Smooth muscle cell (in vitro differentiated cells): Measurements from ENCODE around the gene PXDN. TPM values are rescaled to one million over a fixed set of nuclear protein-coding genes. Genes with fewer than 3 reads are reported as not detected.
"Not testable (repeated sequence)": the region's sequence is repeated elsewhere in the genome, so short reads cannot be mapped to it uniquely, and the experiment has no call there.

Source experiments
- DNase-seq: peaks from one replicate; lab custom pipeline; 2025; ENCODE audit not compliant: unreplicated experiment; lab: John Stamatoyannopoulos, UW
- H2AFZ ChIP-seq: fragments of 200-600 bp; sonication (generic); 2 replicates; pipeline ENCODE4 v1.6.0; 2016; ENCODE audit warnings: antibody characterized with exemption, low read depth, mild to moderate bottlenecking
- H3F3A ChIP-seq: fragments of 200-600 bp; sonication (generic); 2 replicates; pipeline ENCODE4 v1.6.0; 2017; ENCODE audit warnings: antibody characterized with exemption, low read depth
- H3K27ac ChIP-seq: fragments of 200-600 bp; sonication (generic); 2 replicates; pipeline ENCODE4 v1.5.1; 2016; ENCODE audit warnings: low read depth, mild to moderate bottlenecking
- H3K27me3 ChIP-seq: fragments of 200-600 bp; sonication (generic); 2 replicates; pipeline ENCODE4 v1.6.1; 2016; ENCODE audit warnings: low read depth, mild to moderate bottlenecking
- H3K36me3 ChIP-seq: fragments of 200-600 bp; sonication (generic); 2 replicates; pipeline ENCODE4 v1.5.1; 2016; ENCODE audit warnings: low read depth
- H3K4me1 ChIP-seq: fragments of 200-600 bp; sonication (generic); 2 replicates; pipeline ENCODE4 v1.5.1; 2016; ENCODE audit warnings: low read depth
- H3K4me2 ChIP-seq: fragments of 200-600 bp; sonication (generic); 2 replicates; pipeline ENCODE4 v1.6.0; 2016; ENCODE audit warnings: mild to moderate bottlenecking
- H3K4me3 ChIP-seq: fragments of 200-600 bp; sonication (generic); 2 replicates; pipeline ENCODE4 v1.5.1; 2016; ENCODE audit warnings: mild to moderate bottlenecking
- H3K79me2 ChIP-seq: fragments of 200-600 bp; sonication (generic); 2 replicates; pipeline ENCODE4 v1.6.0; 2016; ENCODE audit warnings: low read depth, mild to moderate bottlenecking
- H3K9ac ChIP-seq: fragments of 200-600 bp; sonication (generic); 2 replicates; pipeline ENCODE4 v1.6.0; 2016; ENCODE audit warnings: low read depth
- H3K9me3 ChIP-seq: fragments of 200-600 bp; sonication (generic); replicated peaks from 2 replicates; pipeline ENCODE4 v1.5.1; 2016; ENCODE audit warnings: low read depth
- H4K20me1 ChIP-seq: fragments of 200-600 bp; sonication (generic); 2 replicates; pipeline ENCODE4 v1.6.0; 2016; ENCODE audit warnings: low read depth
- CTCF ChIP-seq: fragments of 200-600 bp; sonication (generic); IDR thresholded peaks from 2 replicates; pipeline ENCODE4 v1.5.1; 2017; ENCODE audit warnings: borderline replicate concordance, mild to moderate bottlenecking, antibody characterized with exemption; ENCODE audit not compliant: insufficient read depth, poor library complexity, severe bottlenecking
- WGBS: methylation state at CpG from one replicate; pipeline ENCODE4 v1.1.7; 2016; ENCODE audit warnings: low lambda C conversion rate; 5-methylcytosine and 5-hydroxymethylcytosine counted together
- polyA plus RNA-seq: library from polyadenylated mRNA; unstranded; fragments of >200 nt; fragmentation: Nextera tagmentation; extraction: Ambion mirVana; gene quantifications from 2 replicates; pipeline ENCODE4 v1.2.1, GENCODE V29; 2016
- total RNA-seq: library from RNA; depleted of rRNA; stranded (reverse); fragments of >200 nt; gene quantifications from 2 replicates; pipeline ENCODE4 v1.2.3, GENCODE V29; 2014

Gene PXDN
- total and polyA plus RNA-seq, 2 experiments from 2014 or later, result 328 to 333 TPM

DNA sequence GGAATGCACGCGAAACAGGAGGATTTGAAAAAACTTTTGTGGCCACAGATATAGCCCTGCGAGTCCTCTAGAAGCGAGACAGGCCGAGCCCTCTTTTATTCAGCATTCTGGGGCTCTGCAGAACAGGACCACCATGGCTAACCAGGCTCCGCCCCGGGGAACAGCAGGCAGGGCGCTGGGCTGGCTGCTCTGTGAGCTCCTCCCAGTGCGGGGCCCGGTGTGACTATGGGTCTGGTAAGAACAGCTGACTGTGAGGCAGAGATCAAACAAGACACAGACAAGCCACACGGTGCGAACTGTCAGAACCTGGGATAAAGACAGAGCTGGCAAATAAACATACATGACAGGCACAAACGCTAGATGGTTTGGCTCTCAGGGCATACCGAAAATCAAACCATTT, 15.5 kb downstream of the PXDN start:
- no peak overlapping the region for H3K9ac ChIP-seq
- H2AFZ ChIP-seq, result no peak overlapping the region
- H3F3A ChIP-seq, result peaks cover 33% of the 10 kb centered on the region
- peak overlapping the region; percentile 72 for H3K4me2 ChIP-seq
- TF ChIP-seq CTCF, result no peak
- DNase-seq, result no peak
- H3K27me3 ChIP-seq, result no peaks in the 10 kb centered on the region
- 42% methylated on average over 14 of the region's 14 CpGs for WGBS
- peaks cover 78% of the 10 kb centered on the region for H4K20me1 ChIP-seq
- H3K9me3 ChIP-seq, result no peaks in the 10 kb centered on the region
- H3K36me3 ChIP-seq, result no peaks in the 10 kb centered on the region
- H3K27ac ChIP-seq, result peak overlapping the region; percentile 97
- peaks cover 45% of the 10 kb centered on the region for H3K4me1 ChIP-seq
- H3K79me2 ChIP-seq, result peaks cover 76% of the 10 kb centered on the region
- no peak overlapping the region for H3K4me3 ChIP-seq

DNA sequence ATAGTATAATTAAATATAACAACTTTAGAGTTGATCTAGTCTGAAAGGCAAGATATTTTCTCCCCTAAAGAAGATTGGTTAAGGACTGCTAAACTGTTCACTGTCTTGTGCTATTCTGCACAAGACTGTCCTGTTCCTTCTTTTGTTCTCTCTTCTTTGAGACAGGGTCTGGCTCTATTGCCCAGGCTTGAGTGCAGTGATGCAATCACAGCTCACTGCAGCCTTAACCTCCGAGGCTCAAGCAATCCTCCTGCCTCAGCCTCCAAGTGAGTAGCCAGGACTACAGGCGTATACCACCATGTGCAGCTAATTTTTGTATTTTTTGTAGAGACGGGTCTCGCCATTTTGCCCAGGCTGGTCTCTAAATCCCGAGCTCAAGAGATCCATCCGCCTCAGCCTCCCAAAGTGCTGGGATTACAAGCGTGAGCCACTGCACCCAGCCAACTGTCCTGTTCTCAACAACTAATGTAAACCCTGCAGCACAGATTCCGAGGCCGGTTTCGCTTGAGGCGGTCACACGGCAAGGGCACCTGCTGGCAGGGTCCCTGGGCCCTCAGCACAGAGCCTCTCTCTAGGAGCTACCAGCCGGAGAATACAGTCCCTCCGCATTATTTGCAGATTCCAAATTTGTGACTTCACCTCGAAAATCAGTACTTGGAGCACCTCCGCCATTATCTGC, 16.4 kb downstream of the PXDN start:
- peaks cover 33% of the 10 kb centered on the region for H3F3A ChIP-seq
- H3K4me3 ChIP-seq, result no peak overlapping the region
- H3K9ac ChIP-seq, result no peak overlapping the region
- peaks cover 86% of the 10 kb centered on the region for H4K20me1 ChIP-seq
- H3K27me3 ChIP-seq, result no peaks in the 10 kb centered on the region
- DNase-seq, result no peak
- no peaks in the 10 kb centered on the region for H3K36me3 ChIP-seq
- peaks cover 45% of the 10 kb centered on the region for H3K4me1 ChIP-seq
- TF ChIP-seq CTCF, result no peak
- peak overlapping the region; percentile 97 for H3K27ac ChIP-seq
- H3K4me2 ChIP-seq, result peak overlapping the region; percentile 72
- WGBS, result 96% methylated on average over 16 of the region's 16 CpGs
- H2AFZ ChIP-seq, result no peak overlapping the region
- peaks cover 76% of the 10 kb centered on the region for H3K79me2 ChIP-seq
- no peaks in the 10 kb centered on the region for H3K9me3 ChIP-seq

- Histone ChIP-seq H4K20me1 (peaks cover 88% of the 10 kb centered on the region), H3K27ac (no peak overlapping the region), H3K4me3 (no peak overlapping the region), H3K4me1 (peaks cover 40% of the 10 kb centered on the region), H3F3A (peaks cover 32% of the 10 kb centered on the region), H3K4me2 (no peak overlapping the region), H3K9ac (no peak overlapping the region), H3K9me3 (no peaks in the 10 kb centered on the region), H3K36me3 (no peaks in the 10 kb centered on the region), H3K79me2 (peaks cover 76% of the 10 kb centered on the region), H3K27me3 (no peaks in the 10 kb centered on the region), H2AFZ (no peak overlapping the region)
- DNase-seq, result no peak
- 87% methylated on average over 21 of the region's 22 CpGs for WGBS
- no peak for TF ChIP-seq CTCF
These were observed 17.1 kb downstream of the PXDN start for GRCh38 chr2:1727101-1727771.

DNA sequence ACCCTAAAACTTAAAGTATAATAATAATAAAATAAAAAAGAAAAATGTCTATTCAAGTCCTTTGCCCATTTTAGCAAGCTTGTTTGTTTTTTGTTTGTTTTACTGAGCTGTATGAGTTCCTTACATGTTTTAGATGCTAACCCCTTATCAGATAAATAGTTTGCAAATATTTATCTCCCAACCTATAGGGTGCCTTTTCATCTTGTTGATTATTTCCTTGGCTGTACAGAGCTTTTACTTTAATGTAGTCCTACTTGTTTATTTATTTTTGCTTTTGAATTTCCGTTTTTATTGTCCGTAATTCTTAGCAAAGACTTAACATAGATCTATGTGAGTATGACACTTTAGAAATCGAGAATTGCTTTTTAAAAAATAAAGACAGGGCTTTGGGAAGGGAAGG, 17.8 kb downstream of the PXDN start:
- no peak overlapping the region for H3K9ac ChIP-seq
- peaks cover 77% of the 10 kb centered on the region for H3K79me2 ChIP-seq
- no peak overlapping the region for H2AFZ ChIP-seq
- H3K27me3 ChIP-seq, result no peaks in the 10 kb centered on the region
- WGBS, result 90% methylated on average over 3 of the region's 3 CpGs
- H3K36me3 ChIP-seq, result no peaks in the 10 kb centered on the region
- H3K27ac ChIP-seq, result no peak overlapping the region
- no peak overlapping the region for H3K4me2 ChIP-seq
- no peak overlapping the region for H3K4me3 ChIP-seq
- peaks cover 30% of the 10 kb centered on the region for H3F3A ChIP-seq
- no peak for DNase-seq
- no peak for TF ChIP-seq CTCF
- H3K4me1 ChIP-seq, result peaks cover 33% of the 10 kb centered on the region
- H3K9me3 ChIP-seq, result no peaks in the 10 kb centered on the region
- peaks cover 88% of the 10 kb centered on the region for H4K20me1 ChIP-seq

DNA sequence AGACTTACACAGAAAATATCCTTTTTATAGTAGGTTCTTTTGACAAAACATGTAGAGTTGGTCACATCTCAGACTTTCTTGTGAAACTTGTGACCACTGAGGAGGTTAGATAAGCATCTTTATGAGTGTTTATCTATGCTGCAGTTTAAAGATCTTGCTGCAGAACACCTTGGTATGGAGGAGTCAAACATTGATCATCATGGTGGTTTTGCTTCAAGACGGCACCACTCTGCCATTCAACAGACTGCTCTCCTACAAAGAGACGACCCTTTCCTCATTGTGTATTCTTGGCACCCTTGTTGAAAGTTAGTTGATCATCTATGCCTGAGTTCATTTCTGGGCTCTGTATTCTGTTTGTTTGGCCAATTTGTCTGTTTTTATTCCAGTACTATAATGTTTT, 20.0 kb downstream of the PXDN start:
- Histone ChIP-seq H3F3A (peaks cover 15% of the 10 kb centered on the region), H4K20me1 (peaks cover 86% of the 10 kb centered on the region), H3K27ac (peak overlapping the region; percentile 70), H3K79me2 (peaks cover 80% of the 10 kb centered on the region), H3K4me1 (peaks cover 21% of the 10 kb centered on the region)
- H3K36me3 ChIP-seq, H3K9me3 ChIP-seq, H3K4me3 ChIP-seq, H3K27me3 ChIP-seq, H2AFZ ChIP-seq, DNase-seq, H3K9ac ChIP-seq, H3K4me2 ChIP-seq: not testable (repeated sequence)
- 47% methylated on average over 2 of the region's 2 CpGs for WGBS
